Measurements from ENCODE around the gene TSNAX. TPM values are rescaled to one million over a fixed set of nuclear protein-coding genes. Genes with fewer than 3 reads are reported as not detected.

TSNAX gene
- total and polyA plus RNA-seq, 9 of the 15 experiments (the other 6 are each of a cell fraction or from before 2014, with no cell fraction given), result 33.8 to 102 (median 61.2) TPM

GRCh38 chr1:231566496-231566895 lies 38.0 kb downstream of the TSNAX start (continued):
- no peak for TF ChIP-seq BCL6 (CRISPR knock-in tag; IDR thresholded peaks at IDR 0.05)
- no peak for TF ChIP-seq TCFL5 (CRISPR knock-in tag; conservative IDR thresholded peaks at IDR 0.05)
- no peak for TF ChIP-seq DLX4 (CRISPR knock-in tag; IDR thresholded peaks at IDR 0.05)
- TF ChIP-seq THAP12 (CRISPR knock-in tag; IDR thresholded peaks at IDR 0.05), result no peak
- no peak for TF ChIP-seq TCF15 (CRISPR knock-in tag; IDR thresholded peaks at IDR 0.05)
- TF ChIP-seq ZNF551 (CRISPR knock-in tag; IDR thresholded peaks at IDR 0.05), result no peak
- TF ChIP-seq, protein P1, sequence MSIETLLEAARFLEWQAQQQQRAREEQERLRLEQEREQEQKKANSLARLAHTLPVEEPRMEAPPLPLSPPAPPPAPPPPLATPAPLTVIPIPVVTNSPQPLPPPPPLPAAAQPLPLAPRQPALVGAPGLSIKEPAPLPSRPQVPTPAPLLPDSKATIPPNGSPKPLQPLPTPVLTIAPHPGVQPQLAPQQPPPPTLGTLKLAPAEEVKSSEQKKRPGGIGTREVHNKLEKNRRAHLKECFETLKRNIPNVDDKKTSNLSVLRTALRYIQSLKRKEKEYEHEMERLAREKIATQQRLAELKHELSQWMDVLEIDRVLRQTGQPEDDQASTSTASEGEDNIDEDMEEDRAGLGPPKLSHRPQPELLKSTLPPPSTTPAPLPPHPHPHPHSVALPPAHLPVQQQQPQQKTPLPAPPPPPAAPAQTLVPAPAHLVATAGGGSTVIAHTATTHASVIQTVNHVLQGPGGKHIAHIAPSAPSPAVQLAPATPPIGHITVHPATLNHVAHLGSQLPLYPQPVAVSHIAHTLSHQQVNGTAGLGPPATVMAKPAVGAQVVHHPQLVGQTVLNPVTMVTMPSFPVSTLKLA (conservative IDR thresholded peaks at IDR 0.05), result no peak
- no peak for TF ChIP-seq ZNF717 (CRISPR knock-in tag; IDR thresholded peaks at IDR 0.05)
- TF ChIP-seq, protein P2, sequence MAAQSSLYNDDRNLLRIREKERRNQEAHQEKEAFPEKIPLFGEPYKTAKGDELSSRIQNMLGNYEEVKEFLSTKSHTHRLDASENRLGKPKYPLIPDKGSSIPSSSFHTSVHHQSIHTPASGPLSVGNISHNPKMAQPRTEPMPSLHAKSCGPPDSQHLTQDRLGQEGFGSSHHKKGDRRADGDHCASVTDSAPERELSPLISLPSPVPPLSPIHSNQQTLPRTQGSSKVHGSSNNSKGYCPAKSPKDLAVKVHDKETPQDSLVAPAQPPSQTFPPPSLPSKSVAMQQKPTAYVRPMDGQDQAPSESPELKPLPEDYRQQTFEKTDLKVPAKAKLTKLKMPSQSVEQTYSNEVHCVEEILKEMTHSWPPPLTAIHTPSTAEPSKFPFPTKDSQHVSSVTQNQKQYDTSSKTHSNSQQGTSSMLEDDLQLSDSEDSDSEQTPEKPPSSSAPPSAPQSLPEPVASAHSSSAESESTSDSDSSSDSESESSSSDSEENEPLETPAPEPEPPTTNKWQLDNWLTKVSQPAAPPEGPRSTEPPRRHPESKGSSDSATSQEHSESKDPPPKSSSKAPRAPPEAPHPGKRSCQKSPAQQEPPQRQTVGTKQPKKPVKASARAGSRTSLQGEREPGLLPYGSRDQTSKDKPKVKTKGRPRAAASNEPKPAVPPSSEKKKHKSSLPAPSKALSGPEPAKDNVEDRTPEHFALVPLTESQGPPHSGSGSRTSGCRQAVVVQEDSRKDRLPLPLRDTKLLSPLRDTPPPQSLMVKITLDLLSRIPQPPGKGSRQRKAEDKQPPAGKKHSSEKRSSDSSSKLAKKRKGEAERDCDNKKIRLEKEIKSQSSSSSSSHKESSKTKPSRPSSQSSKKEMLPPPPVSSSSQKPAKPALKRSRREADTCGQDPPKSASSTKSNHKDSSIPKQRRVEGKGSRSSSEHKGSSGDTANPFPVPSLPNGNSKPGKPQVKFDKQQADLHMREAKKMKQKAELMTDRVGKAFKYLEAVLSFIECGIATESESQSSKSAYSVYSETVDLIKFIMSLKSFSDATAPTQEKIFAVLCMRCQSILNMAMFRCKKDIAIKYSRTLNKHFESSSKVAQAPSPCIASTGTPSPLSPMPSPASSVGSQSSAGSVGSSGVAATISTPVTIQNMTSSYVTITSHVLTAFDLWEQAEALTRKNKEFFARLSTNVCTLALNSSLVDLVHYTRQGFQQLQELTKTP (IDR thresholded peaks at IDR 0.05; ENCODE audit: low read depth in 1 of 2, partially characterized antibody in 2 of 2), result no peak
- TF ChIP-seq CBX5 (IDR thresholded peaks at IDR 0.05; ENCODE audit: borderline replicate concordance, low read depth), result no peak
- TF ChIP-seq LCOR (CRISPR knock-in tag; IDR thresholded peaks at IDR 0.05), result no peak
